Measurements from ENCODE around the gene PEAK3.
A peak's percentile ranks its signal among the peaks of the same experiment; 100 is the strongest.
"Not testable (repeated sequence)": the region's sequence is repeated elsewhere in the genome, so short reads cannot be mapped to it uniquely, and the experiment has no call there.

PEAK3 gene

GRCh38 chr19:2288338-2288817 is 6.4 kb upstream of the PEAK3 start:
- DNase-seq: no peak

GRCh38 chr19:2287585-2288337 is 5.8 kb upstream of the PEAK3 start:
- no peak for DNase-seq

- DNase-seq: no peak
These were observed 4.6 kb upstream of the PEAK3 start for GRCh38 chr19:2286402-2287140.

- DNase-seq: no peak
These were observed 2.0 kb upstream of the PEAK3 start for GRCh38 chr19:2283835-2284507.

GRCh38 chr19:2282862-2283237 is 875 bp upstream of the PEAK3 start:
- DNase-seq: no peak

- not testable (repeated sequence) for DNase-seq
These were observed 512 bp downstream of the PEAK3 start for GRCh38 chr19:2281265-2282061.

- no peak for DNase-seq
These were observed 1.2 kb downstream of the PEAK3 start for GRCh38 chr19:2280633-2281264.

GRCh38 chr19:2278459-2279158 is 3.4 kb downstream of the PEAK3 start:
- no peak for DNase-seq

- no peak for DNase-seq
These were observed 4.8 kb downstream of the PEAK3 start for GRCh38 chr19:2277138-2277537.

GRCh38 chr19:2276429-2276986 is 5.5 kb downstream of the PEAK3 start:
- DNase-seq: no peak

GRCh38 chr19:2275588-2276428 is 6.2 kb downstream of the PEAK3 start:
- DNase-seq: no peak

GRCh38 chr19:2274931-2275535 is 6.9 kb downstream of the PEAK3 start:
- peak; percentile 23 for DNase-seq

- no peak for DNase-seq
These were observed 7.7 kb downstream of the PEAK3 start for GRCh38 chr19:2274185-2274711.

GRCh38 chr19:2273356-2274184 is 8.4 kb downstream of the PEAK3 start:
- DNase-seq: peak; percentile 68

- no peak for DNase-seq
These were observed 10.5 kb downstream of the PEAK3 start for GRCh38 chr19:2271234-2272103.

- DNase-seq: peak; percentile 90
These were observed 11.3 kb downstream of the PEAK3 start for GRCh38 chr19:2270423-2271233.

- DNase-seq: no peak
These were observed 11.9 kb downstream of the PEAK3 start for GRCh38 chr19:2270157-2270422.

Measured in GF-D8 (cell line).